Fibroblast of skin of right quadriceps (primary cell): Measurements from ENCODE around the gene ABCG4.
A peak's percentile ranks its signal among the peaks of the same experiment; 100 is the strongest.
"Not testable (repeated sequence)": the region's sequence is repeated elsewhere in the genome, so short reads cannot be mapped to it uniquely, and the experiment has no call there.

Source experiments
- DNase-seq: peaks from one replicate; pipeline ENCODE4 v3.0.0-alpha.2; 2013

ABCG4 gene

DNA sequence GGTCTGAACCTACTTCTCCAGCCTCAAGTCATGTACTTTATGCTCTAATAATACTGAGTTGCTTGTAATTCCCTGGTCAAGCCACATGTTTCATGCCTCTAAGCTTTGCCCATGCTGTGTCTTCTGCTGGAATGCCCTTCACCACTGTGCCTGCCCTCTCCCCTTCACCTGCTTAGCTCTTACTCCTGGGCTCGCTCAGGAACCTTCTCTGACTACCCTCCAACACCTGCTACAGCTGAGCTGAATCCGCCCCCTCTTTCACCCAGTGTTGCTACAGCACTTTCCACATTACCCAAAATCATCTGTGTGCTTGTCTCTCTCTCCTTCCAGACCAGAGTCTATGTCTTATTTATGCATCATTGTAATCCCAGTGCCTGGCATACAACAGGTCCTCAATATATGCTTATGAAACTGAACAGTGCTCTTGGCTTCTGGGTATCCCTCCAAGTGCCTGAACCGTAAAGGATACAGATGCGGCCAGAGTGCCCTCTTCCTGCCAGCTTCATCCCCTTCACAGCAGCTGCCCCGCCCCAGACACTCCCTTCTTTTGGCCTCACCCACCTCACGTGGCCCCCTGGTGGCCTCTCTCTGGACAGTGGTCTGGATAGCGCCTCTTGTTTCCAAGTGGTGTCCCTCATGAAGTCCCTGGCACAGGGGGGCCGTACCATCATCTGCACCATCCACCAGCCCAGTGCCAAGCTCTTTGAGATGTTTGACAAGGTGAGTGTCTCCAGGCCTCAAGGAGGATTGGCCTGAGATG, 7.1 kb downstream of the ABCG4 start:
- no peak for DNase-seq

DNA sequence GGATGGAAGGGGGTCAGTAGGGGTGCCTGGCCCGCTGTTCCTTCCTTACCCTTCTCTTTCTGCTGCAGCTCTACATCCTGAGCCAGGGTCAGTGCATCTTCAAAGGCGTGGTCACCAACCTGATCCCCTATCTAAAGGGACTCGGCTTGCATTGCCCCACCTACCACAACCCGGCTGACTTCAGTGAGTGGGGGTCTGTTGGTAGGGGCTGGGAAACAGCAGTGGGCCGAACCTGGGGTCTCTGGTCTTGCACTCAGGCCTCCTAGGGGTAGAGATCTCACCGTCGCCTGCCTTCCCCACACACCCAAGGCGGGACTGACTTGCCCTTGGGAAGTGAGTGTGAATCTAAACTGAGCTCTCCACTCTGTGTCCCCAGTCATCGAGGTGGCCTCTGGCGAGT, 7.6 kb downstream of the ABCG4 start:
- DNase-seq: no peak

DNA sequence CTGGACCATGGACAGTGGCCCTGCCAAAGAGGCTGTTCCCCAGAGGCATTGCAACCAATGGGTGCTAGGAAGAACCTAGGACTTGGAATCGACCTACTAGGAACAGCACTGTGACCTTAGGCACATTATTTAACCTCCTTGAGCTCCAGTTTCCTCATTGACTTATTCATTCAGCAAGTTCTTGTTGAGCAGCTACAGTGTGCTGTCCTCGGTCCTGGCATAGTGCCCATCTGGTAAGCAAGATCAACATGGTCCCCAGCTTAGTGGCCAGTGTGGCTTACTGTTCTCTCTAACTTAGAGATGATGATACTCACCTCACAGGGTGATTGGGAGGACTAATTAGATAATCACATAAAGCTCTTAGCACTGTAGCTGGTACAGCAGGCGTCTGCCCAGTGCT, 8.2 kb downstream of the ABCG4 start:
- DNase-seq: no peak

DNA sequence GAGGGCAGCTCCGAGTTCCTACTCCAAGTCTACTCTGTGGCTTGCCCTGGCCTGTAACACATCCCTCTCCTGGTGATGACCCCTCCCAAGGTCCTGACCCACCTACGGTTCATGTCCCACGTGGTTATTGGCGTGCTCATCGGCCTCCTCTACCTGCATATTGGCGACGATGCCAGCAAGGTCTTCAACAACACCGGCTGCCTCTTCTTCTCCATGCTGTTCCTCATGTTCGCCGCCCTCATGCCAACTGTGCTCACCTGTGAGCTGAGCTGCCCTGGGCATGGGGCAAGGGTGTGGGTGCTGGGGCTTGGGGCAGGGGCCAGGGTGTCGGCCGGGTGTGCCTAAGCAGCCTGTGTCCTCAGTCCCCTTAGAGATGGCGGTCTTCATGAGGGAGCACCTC, 9.6 kb downstream of the ABCG4 start:
- DNase-seq: no peak

DNA sequence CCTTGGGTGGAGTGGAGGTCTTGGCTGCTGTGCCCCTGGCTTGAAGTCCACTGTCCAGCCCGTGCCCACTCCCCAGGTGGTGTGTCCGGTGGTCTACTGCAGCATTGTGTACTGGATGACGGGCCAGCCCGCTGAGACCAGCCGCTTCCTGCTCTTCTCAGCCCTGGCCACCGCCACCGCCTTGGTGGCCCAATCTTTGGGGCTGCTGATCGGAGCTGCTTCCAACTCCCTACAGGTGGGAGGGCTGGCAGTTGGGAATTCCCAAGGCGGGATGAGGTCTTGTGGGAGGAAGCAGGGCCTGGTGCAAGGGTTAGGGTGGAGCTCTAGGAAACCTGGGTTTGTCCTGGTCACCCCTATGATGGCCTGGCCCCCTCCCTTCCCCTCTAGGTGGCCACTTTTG, 11.3 kb downstream of the ABCG4 start:
- DNase-seq: no peak

DNA sequence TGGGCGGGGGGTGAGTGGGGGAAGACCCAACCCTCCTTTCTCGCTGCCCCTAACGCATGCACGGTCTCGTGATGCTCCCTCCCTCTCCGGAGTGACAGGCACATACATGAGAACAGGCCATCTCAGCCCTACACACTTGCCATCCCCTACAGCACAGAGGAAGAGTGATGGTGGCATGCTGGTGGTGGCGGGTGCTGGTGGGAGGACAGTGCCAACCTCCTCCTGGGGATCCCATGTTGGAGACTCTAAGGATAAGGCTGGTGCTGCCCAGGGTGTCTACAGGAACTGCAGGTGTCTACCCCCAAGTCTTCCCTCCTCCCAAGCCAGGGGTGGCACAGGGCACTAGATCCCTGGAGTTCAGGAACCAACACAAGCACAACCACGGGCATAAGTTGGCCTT, 13.0 kb downstream of the ABCG4 start:
- no peak for DNase-seq

DNA sequence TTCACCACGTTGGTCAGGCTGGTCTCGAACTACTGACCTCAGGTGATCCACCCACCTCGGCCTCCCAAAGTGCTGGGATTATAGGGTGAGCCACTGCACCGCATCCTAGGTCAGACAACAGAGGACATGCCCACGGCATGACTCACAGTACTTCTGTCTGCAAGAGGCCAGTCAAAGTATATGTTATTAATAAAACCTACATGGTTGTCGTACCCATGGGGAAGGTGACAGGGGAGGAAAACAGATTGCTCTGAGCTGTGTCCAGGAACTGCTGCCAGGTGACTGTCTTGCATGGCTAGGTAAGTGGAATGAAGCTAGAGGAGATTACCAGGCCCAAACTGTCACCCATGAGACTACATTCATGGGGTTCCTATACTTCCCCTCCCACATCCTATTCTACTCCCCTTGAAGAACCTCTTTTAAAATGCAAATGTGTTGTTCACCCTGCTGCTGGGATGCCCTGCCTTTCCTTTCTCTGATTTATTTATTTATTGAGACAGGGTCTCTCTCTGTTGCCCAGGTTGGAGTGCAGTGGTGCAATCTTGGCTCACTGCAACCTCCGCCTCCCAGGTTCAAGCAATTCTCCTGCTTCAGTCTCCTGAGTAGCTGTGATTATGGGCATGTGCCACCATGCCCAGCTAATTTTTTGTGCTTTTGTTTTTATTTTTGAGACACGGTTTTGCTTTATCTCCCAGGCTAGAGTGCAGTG, 17.7 kb downstream of the ABCG4 start:
- peak; percentile 45 for DNase-seq

DNA sequence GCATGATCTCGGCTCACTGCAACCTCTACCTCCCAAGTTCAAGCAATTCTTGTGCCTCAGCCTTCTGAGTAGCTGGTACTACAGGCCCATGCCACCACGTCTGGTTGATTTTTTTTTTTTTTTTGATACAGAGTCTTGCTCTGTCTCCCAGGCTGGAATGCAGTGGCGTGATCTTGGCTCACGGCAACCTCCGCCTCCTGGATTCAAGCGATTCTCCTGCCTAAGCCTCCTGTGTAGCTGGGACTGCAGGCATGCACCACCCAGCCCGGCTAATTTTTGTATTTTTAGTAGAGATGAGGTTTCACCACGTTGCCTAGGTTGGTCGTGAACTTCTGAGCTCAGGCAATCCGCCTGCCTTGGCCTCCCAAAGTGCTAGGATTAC, 18.2 kb downstream of the ABCG4 start:
- DNase-seq: not testable (repeated sequence)

DNA sequence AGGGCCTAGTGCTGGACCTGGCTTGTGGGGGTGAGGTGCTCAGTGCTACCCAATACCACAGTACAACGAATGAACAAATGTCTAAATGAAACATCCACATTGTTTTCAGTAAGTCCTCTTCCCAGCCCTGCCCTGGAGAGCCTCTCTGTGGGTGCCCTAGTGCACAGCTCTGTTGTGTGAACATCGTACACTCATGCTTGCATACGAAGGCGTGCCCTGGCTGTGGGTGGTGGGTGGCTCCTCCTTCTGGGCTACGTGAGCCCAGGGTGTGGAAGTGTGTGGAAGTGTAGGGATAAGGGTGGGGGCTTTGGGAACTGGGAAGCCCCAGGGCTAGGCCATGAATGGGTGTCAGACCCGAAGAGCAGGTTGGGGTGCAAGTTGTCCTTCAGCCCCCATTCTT, 19.1 kb downstream of the ABCG4 start:
- DNase-seq: no peak

DNA sequence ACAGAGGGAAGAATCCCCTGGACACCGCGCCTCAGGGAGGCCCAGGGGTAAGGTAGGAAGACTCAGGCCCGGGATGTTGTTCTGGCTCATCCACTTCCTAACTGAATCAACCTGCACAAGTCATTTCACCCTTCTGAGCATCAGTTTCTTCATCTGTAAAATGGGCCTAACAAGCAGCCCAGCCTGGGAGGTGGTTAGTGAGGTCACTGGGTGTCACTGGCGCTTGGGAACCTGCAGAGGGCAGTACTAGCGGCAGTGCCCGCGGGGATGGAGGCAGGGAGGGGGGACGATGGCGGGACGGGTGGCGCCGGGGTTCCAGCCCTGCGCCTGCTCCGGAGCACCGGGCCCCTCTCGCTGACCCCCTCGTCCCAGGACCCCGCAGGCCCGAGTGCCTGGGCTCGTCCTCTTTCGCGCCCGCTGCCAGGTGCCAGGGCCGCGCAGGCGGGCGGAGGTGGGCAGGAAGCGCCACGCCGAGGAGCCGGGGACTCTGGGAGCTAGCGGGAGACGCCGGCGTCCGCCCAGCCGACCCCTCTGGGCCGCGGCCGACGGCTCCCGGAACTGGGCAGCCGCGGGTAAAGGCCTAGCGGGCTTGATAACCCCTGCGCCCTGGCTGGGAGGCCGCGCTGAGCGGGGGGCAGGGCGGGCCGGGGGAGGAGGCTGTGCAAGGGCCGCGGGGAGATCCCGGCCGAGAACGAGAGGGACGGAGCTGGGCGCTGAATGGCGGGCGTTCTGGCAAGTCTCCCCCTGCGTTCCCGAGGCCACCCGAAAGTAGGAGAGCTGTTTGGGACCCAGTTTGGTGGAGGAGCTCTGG, 19.8 kb downstream of the ABCG4 start, which contains the start of gene NLRX1:
TSS of gene NLRX1 (plus strand) at position 255 of the 811 bp plus-strand sequence. CDS start 2,679 bp downstream, outside the sequence.
- peak; percentile 83 for DNase-seq

DNA sequence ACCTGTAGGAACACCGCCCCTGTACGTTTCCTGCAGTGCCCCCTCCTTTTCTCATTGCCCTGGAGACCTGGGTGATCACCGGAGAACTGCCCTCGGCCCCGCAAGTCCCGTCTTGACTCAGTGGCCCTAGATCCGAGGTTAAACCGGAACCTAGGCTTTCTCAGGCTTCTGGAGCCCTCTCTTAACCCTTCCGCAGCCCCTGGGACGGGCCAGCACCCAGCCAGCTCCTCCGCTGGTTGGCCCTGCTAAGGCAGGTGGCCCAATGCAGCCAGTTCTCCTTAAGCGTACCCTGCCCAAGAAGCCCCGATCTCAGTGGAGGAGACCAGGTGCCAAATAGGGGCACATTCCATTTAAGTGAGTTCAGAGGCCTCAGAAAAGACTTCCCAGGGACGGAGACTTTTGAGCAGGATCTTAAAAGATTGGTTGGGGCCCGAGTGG, 20.4 kb downstream of the ABCG4 start:
- peak; percentile 31 for DNase-seq

DNA sequence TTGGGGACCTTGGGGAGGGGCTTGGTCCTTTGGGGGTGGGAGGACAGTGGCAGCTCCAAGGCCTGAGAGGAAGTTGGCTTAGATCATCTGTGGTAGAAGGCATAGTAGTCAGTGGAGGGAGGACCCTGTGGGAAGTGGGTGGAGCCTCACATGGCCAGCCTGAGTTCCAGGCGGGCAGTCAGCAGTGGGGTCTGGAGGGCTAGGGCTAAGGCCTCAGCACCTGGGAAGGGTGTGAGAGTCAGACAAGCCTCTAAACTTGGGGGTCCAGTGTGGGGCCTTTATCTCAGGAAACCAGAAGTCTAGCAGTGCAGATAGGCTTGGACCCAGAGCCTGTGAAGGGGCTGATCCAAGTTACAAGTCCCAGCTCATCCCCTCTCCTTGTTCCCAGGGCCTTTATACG, 23.7 kb downstream of the ABCG4 start:
- DNase-seq: no peak

DNA sequence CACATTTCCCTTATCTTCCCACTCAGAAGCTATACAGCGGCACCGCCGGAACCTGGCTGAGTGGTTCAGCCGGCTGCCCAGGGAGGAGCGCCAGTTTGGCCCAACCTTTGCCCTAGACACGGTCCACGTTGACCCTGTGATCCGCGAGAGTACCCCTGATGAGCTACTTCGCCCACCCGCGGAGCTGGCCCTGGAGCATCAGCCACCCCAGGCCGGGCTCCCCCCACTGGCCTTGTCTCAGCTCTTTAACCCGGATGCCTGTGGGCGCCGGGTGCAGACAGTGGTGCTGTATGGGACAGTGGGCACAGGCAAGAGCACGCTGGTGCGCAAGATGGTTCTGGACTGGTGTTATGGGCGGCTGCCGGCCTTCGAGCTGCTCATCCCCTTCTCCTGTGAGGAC, 24.6 kb downstream of the ABCG4 start:
- DNase-seq: no peak

DNA sequence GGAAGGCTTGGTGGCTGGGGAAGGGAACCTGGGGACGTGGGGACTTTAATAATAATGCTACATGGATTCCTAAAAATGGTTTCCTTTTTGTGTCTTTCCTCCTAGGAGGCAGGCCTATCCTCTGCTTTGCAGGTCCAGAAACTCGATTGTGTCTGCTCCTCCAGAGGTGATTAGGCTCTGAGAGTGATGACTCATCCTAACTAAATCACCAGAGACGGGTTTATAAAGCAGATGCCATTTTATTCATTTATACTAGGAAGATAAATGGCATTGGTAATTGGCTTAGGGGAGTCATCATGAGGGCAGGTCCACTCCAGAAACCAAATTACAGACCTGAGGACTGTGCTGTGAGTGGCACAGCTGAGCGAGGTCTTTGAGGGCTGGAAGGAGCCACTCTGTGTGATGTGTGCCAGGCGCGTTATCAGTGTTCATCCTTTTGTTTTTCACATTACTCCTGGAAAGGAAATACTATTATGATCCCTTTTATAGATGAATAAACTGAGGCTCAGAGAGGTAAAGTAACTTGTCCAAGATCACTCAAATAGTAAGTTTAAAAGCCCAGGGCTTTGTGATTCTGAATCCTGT, 26.7 kb downstream of the ABCG4 start:
- peak; percentile 45 for DNase-seq

DNA sequence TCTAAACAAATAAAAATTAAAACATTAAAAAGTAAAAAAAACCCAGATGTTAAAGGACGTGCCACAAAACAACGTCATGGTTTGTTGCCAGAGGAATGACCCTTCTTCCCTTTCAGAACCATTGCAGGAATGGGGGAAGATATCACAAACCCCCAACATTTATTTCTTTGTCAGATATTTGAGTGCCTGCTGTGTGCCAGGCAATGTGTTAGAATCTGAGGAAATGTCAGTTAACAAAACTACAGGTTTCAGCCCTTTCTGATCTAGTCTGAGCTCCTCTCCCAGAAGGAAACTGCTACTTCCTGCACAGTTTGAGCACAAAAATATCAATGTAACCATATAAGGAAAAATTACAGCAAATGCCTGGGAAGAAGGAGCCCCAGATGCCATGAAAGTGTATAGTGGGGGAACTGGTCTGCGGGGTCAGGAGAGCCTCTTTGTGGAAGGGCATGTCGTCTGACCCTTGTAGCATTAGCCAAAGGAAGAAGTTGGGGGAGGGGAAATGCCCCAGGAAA, 29.4 kb downstream of the ABCG4 start:
- DNase-seq: peak; percentile 15

DNA sequence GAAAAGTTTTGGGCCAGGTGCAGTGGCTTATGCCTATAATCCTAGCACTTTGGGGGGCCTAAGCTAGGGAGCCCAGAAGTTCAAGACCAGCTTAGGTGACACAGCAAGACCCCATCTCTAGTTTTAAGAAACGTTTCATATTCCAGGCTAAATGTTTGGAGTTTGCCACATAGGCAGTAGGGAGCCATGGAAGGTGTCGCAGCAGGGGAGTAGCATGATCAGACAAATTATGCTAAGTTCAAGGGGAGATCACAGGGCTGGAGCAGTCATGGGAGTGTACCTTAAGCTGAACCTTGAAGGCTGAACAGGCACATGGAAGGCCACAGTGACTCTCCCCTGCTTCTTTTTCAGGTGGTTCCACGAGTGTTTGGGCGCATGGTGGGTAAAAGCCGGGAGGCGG, 30.5 kb downstream of the ABCG4 start:
- DNase-seq: no peak

DNA sequence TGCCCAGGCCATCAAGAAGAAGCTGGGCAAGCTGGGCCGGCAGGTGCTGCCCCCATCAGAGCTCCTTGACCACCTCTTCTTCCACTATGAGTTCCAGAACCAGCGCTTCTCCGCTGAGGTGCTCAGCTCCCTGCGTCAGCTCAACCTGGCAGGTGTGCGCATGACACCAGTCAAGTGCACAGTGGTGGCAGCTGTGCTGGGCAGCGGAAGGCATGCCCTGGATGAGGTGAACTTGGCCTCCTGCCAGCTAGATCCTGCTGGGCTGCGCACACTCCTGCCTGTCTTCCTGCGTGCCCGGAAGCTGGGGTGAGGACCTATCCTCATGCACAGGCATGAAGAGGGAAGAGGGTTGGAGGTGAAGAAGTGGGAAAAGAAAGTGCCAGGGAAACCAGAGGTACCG, 31.1 kb downstream of the ABCG4 start:
- no peak for DNase-seq

DNA sequence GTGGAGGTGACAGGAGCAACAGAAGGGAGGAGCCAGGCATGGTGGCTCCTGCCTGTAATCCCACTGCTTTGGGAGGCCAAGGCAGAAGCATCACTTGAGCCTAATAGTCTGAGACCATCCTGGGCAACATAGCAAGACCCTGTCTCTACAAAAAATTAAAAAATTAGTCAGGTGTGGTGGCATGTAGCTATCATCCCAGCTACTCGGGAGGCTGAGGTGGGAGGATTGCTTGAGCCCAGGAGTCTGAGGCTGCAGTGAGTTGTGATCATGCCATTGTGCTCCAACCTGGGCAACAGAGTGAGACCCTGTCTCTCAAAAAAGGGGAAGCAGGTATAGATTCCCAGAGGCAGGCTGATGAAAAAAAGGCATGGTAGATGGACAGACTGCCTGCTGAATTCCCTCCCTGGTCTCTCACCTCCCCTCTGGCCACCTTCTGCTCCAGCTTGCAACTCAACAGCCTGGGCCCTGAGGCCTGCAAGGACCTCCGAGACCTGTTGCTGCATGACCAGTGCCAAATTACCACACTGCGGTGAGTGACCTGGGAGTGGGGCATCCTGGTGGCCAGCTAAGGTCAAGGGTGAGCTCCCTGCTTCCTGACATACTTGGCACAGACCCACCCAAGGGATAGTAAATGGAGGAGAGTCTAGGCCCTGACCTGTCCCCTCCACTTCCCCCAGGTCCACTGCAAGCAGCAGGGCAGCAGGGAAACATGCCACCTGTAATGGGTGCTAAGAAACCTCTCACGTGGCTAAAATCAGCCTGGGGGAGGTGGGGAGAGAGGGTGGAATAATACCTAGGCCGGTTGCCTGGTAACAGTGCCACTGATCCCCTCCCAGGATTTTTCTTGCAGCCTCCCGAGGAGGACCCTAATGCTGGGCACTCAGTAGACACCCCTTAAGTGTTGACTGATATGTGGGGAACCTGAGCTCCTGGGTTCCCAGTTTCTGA, 32.2 kb downstream of the ABCG4 start:
- no peak for DNase-seq

DNA sequence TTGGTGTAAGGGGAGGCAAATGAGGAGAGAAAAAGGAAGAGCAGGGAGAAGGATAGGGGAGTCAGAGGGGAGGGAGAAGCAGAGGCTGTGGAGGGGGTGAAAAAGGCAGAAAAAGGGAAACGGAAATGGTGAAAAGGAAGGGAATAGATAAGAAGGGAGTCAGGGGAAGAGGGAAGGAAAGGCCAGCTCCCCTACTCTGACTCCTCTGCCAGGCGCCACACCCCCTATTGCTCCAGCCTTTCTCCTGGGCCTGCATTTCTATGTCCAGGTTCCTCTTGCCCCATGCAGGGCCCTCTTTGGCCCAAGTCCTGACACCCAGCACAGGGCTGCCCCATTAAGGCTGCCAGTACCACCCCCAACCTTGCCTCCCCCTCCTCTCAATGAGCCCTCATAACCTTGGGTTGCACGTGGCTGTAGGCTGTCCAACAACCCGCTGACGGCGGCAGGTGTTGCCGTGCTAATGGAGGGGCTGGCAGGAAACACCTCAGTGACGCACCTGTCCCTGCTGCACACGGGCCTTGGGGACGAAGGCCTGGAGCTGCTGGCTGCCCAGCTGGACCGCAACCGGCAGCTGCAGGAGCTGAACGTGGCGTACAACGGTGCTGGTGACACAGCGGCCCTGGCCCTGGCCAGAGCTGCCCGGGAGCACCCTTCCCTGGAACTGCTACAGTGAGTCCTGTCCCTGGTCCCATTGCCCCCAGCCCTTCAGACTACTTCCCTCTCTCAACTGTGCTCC, 33.0 kb downstream of the ABCG4 start:
- DNase-seq: no peak

DNA sequence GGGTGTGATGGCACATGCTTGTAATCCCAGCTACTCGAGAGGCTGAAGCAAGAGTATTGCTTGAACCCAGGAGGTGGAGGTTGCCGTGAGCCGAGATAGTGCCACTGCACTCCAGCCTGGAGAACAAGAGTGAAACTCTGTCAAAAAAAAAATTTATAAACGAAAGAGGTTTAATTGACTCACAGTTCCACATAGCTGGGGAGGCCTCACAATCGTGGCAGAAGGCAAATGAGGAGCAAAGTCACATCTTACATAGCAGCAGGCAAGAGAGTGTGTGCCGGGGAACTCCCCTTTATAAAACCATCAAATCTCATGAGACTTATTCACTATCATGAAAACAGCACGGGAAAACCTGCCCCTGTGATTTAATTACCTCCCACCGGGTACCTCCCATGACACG, 35.5 kb downstream of the ABCG4 start:
- not testable (repeated sequence) for DNase-seq
